Subcutaneous adipose tissue (tissue), 4 donors: Measurements from ENCODE around the gene MAFG. TPM values are rescaled to one million over a fixed set of nuclear protein-coding genes. Genes with fewer than 3 reads are reported as not detected.

Experiments used
- CTCF ChIP-seq: fragments of 450-650 bp; IDR thresholded peaks from one replicate; pipeline ENCODE4 v1.5.1; 2016; ENCODE audit warnings: low read depth, mild to moderate bottlenecking, control low read depth, antibody characterized with exemption, moderate library complexity
- total RNA-seq, 4 donors: library from RNA; depleted of rRNA; stranded (reverse); fragments of >200 nt; gene quantifications; one replicate each; pipeline ENCODE4 v1.1.0, GENCODE V29; 2016

Gene MAFG
- total RNA-seq, 4 donors from 2014 or later = 9.8 to 20.0 (median 15.0) TPM

GRCh38 chr17:81921996-81922565 lies 5.5 kb downstream of the MAFG start:
- TF ChIP-seq CTCF = no peak

- TF ChIP-seq CTCF = no peak
Measured at GRCh38 chr17:81921537-81921862, 6.0 kb downstream of the MAFG start.

- no peak for TF ChIP-seq CTCF
Measured at GRCh38 chr17:81920612-81921536, 6.7 kb downstream of the MAFG start.

GRCh38 chr17:81918832-81919545 lies 8.5 kb downstream of the MAFG start:
- TF ChIP-seq CTCF = no peak

GRCh38 chr17:81917565-81918332 lies 9.8 kb downstream of the MAFG start, which contains the start of gene SIRT7:
SIRT7 (minus strand) TSS chr17:81918176; CDS start chr17:81918131, 45 bp downstream.
- TF ChIP-seq CTCF = no peak

GRCh38 chr17:81916234-81917001 lies 11.1 kb downstream of the MAFG start:
- no peak for TF ChIP-seq CTCF
